Psoas muscle (tissue), 8 donors: ENCODE data around the gene ALKBH5. TPM values are rescaled to one million over a fixed set of nuclear protein-coding genes. Genes with fewer than 3 reads are reported as not detected.

Experiments
- ATAC-seq, 4 donors: fragments of 200-7000 bp; cut with Tn5 transposase; one replicate each; pipeline ENCODE4 v1.9.1; 2020; ENCODE audit warnings: moderate library complexity in 3 of 4, mild to moderate bottlenecking in 2 of 4
- DNase-seq, 2 donors: peaks; one replicate each; pipeline ENCODE4 v3.0.0-alpha.2; 2020
- H3K27ac ChIP-seq: fragments of 200-600 bp; one replicate; pipeline ENCODE4 v1.8.0; 2022
- H3K27me3 ChIP-seq, 3 donors: fragments of 200-600 bp in 1 of 3; one replicate each; pipeline versions ENCODE4 v1.6.1 to v1.8.0; 2013 to 2022; ENCODE audit warnings: low read length in 2 of 3, mild to moderate bottlenecking in 2 of 3, moderate library complexity in 1 of 3; ENCODE audit not compliant: insufficient read depth in 3 of 3
- H3K36me3 ChIP-seq, 2 donors: fragments of 200-600 bp in 1 of 2; one replicate each; pipeline versions ENCODE4 v1.6.1 to v1.8.0; 2013 to 2022; ENCODE audit warnings: low read depth in 1 of 2, mild to moderate bottlenecking in 1 of 2, moderate library complexity in 1 of 2; ENCODE audit not compliant: insufficient read depth in 1 of 2
- H3K4me1 ChIP-seq: fragments of 200-600 bp; one replicate; pipeline ENCODE4 v1.8.0; 2022
- H3K4me3 ChIP-seq: fragments of 200-600 bp; one replicate; pipeline ENCODE4 v1.8.0; 2022; ENCODE audit warnings: mild to moderate bottlenecking
- H3K9me3 ChIP-seq: fragments of 200-600 bp; one replicate; pipeline ENCODE4 v1.8.0; 2022
- WGBS, 3 donors: extraction: QIAGEN DNeasy Blood & Tissue Kit; methylation state at CpG; one replicate each; pipeline versions ENCODE4 v1.1.6 to v1.1.7; 2013; 5-methylcytosine and 5-hydroxymethylcytosine counted together
- intact Hi-C, 2 donors: fragments of 100-400 bp; cut with DNase I; formaldehyde crosslinking; loops; one replicate each; pipeline versions ENCODE4 v1.11.0 to v1.14.2; 2022
- polyA plus RNA-seq, 3 donors: library from polyadenylated mRNA; stranded (reverse); fragments of 200-250 nt; gene quantifications; one replicate each; pipeline ENCODE4 v1.2.3, GENCODE V29; 2013
- total RNA-seq, 4 donors: library from RNA; stranded (reverse); fragmentation: NEBNext Ultra II Directional in 2 of 4; extraction: Animal tissue kit (Norgen Biotek cat#: 25700) in 2 of 4; gene quantifications; one replicate each; pipeline versions ENCODE4 v1.2.1 to v1.2.4, GENCODE V29; 2021 to 2023
- TF ChIP-seq, protein P1 (sequence below): fragments of 200-600 bp; IDR thresholded peaks from one replicate; pipeline ENCODE4 v1.8.0; 2022; ENCODE audit warnings: antibody characterized with exemption
- donor health status: healthy with polysubstance abuse.
- donor health status: DM: no; HTN: no; CAD: no; lungs with moderate emphysema.
- donor health status: Bipolar disorder and iron deficiency.
- donor health status: healthy.
- donor health status: DM: yes; HTN: yes; CAD: no.
- donor health status: DM: no; HTN: no; CAD: no.
- donor health status: DM: no; HTN: no; CAD: no.
- donor health status: DM: yes; HTN: yes; CAD: no.

The ALKBH5 gene
- total and polyA plus RNA-seq, 7 donors, result 91.7 to 235 (median 206) TPM

DNA sequence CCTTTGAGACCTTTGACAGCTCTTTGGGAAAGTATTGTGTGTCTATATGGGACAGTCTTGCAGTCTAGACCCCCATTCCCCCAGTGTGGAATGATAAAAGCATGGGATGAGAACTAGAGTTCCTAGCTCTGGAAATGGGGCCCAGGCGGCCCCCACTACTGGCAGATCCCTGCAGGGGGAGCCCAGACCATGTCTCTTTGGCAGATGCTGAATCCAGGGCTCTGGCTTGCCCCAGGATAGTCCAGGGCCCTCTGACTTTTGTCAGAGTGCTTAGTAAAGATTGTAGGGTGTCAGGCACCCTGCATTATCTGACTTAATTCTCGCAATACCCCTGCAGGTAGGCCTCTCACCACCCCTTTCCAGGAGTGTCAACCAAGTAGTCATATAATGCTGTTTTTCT lies 8.3 kb downstream of the ALKBH5 start:
- no peak for DNase-seq
- 80 to 90% (median 84%) methylated on average over 2 of the region's 2 CpGs for WGBS, 3 donors
- peaks cover 92% of the 10 kb centered on the region for H3K4me1 ChIP-seq
- peak in 2 of 4 donors; percentile 29 to 34 for ATAC-seq
- peaks cover 8 to 43% of the 10 kb centered on the region in 2 donors for H3K36me3 ChIP-seq
- intact Hi-C loops, result no loop called here
- TF ChIP-seq, protein P1, sequence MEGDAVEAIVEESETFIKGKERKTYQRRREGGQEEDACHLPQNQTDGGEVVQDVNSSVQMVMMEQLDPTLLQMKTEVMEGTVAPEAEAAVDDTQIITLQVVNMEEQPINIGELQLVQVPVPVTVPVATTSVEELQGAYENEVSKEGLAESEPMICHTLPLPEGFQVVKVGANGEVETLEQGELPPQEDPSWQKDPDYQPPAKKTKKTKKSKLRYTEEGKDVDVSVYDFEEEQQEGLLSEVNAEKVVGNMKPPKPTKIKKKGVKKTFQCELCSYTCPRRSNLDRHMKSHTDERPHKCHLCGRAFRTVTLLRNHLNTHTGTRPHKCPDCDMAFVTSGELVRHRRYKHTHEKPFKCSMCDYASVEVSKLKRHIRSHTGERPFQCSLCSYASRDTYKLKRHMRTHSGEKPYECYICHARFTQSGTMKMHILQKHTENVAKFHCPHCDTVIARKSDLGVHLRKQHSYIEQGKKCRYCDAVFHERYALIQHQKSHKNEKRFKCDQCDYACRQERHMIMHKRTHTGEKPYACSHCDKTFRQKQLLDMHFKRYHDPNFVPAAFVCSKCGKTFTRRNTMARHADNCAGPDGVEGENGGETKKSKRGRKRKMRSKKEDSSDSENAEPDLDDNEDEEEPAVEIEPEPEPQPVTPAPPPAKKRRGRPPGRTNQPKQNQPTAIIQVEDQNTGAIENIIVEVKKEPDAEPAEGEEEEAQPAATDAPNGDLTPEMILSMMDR, result peak; percentile 15
- no peak overlapping the region for H3K4me3 ChIP-seq
- no peaks in the 10 kb centered on the region for H3K9me3 ChIP-seq
- peak overlapping the region; percentile 96 for H3K27ac ChIP-seq
- no peaks in the 10 kb centered on the region for H3K27me3 ChIP-seq

DNA sequence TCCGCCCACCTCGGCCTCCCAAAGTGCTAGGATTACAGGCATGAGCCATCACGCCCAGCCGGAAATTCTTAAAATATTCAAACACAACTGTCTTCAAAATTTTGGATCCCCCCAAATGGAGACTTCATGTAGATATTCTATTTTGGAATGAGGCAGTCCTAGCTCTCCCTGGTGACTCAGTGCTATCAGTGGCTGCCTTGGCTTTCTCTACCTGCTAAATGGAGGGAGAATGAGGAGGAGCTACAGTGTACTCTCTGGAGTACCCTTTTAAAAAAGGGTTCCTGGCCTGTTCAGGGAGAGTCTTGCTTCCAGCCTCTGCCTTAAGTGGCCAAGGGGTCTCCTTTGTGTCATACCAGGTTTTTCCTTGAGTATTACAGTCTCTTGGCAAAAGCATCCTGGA lies 10.8 kb downstream of the ALKBH5 start:
- H3K9me3 ChIP-seq, result no peaks in the 10 kb centered on the region
- peak overlapping the region; percentile 70 for H3K27ac ChIP-seq
- no peak overlapping the region for H3K4me3 ChIP-seq
- peaks cover 90% of the 10 kb centered on the region for H3K4me1 ChIP-seq
- intact Hi-C loops, result no loop called here
- DNase-seq (no peak), ATAC-seq (peak; percentile 42 to 68 (median 51))
- 70 to 89% (median 73%) methylated on average over 4 of the region's 4 CpGs for WGBS, 3 donors
- H3K27me3 ChIP-seq, result no peaks in the 10 kb centered on the region
- peaks cover 5 to 48% of the 10 kb centered on the region in 2 donors for H3K36me3 ChIP-seq
- TF ChIP-seq, protein P1, result no peak

DNA sequence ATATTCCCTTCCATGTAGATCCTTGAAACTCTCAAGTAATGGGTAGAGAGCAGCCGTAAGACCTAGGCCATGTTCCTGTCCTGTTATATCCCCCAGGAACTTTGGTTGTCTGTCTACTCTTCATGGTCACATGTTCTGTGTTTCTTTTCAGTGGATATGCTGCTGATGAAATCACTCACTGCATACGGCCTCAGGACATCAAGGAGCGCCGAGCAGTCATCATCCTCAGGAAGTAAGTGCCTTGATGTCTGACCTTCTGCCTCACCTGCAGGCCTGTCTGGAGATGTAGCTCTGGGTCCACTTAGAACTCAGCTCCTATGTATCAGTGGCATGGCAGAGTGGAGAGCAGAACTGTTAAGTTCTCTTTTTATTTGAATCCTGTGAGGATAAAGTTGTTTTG lies 11.2 kb downstream of the ALKBH5 start:
- H3K9me3 ChIP-seq, result no peaks in the 10 kb centered on the region
- H3K4me3 ChIP-seq, result no peak overlapping the region
- intact Hi-C loops, result no loop called here
- H3K27ac ChIP-seq, result peak overlapping the region; percentile 70
- peaks cover 86% of the 10 kb centered on the region for H3K4me1 ChIP-seq
- TF ChIP-seq, protein P1, result no peak
- 58 to 75% (median 60%) methylated on average over 4 of the region's 4 CpGs for WGBS, 3 donors
- H3K27me3 ChIP-seq, result no peaks in the 10 kb centered on the region
- peaks cover 5 to 51% of the 10 kb centered on the region in 2 donors for H3K36me3 ChIP-seq
- DNase-seq, result no peak
- no peak for ATAC-seq

DNA sequence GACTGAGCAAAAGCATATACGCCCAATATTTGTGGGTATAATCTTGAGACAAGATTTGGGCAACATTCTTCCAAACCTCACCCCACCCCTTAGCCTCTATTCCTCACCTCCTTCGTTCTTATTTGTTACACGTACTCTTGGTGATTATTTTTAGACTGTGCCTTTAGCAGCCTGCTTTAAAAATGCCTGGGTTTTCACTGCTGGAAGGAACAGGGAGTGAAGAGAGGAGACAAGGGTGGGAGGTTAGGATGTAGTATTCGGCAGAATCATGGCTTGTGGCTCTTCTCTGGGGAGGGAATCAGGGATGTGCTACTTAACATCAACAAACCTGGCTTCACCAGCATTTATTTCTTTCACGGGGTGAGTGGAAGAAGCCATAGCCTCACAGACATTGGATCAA lies 11.6 kb downstream of the ALKBH5 start:
- H3K4me3 ChIP-seq, result no peak overlapping the region
- no peak for DNase-seq
- H3K36me3 ChIP-seq, result peaks cover 5 to 51% of the 10 kb centered on the region in 2 donors
- no peak for ATAC-seq
- H3K27ac ChIP-seq, result no peak overlapping the region
- H3K4me1 ChIP-seq, result peaks cover 82% of the 10 kb centered on the region
- intact Hi-C loops, result no loop called here
- no peaks in the 10 kb centered on the region for H3K27me3 ChIP-seq
- H3K9me3 ChIP-seq, result no peaks in the 10 kb centered on the region
- TF ChIP-seq, protein P1, result no peak
- WGBS, 3 donors, result 61 to 80% (median 65%) methylated on average over 5 of the region's 5 CpGs

DNA sequence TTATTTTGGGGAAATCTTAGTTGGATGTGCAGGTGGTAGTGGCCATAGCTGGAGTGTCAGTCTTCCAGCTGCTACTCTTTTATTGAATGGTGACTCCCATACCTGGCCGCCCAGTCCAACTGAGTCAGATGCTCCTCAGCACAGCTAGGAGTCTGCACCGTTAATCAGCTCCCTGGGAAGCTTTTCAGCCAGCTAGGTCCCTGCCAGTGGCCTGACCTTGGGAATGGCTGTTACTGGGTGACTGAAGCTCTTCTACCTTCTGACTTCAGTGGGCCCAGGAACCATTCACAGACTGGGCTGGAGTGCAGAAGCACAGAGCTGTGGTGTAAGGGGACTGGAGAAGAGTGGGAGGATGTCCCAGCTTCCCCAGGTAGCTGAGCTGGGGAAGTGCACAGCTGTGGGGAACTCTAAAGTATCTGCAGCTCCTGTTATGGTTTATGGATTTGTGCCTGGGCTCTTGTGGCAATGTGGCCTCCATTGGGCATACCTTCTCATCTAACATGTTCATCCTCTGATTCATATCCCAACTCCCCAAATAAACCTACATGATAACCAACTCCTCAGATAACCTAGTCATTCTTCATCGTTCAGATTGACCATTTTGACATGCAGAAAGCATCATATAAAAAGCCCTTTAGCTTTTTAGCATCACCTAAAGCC lies 14.0 kb downstream of the ALKBH5 start:
- no peaks in the 10 kb centered on the region for H3K9me3 ChIP-seq
- peak overlapping the region; percentile 64 for H3K27ac ChIP-seq
- peaks cover 76% of the 10 kb centered on the region for H3K4me1 ChIP-seq
- 57 to 70% (median 62%) methylated on average over 3 of the region's 3 CpGs for WGBS, 3 donors
- peak; percentile 37 to 74 (median 52) for ATAC-seq
- TF ChIP-seq, protein P1, result no peak
- DNase-seq, result no peak
- H3K27me3 ChIP-seq, result no peaks in the 10 kb centered on the region
- H3K4me3 ChIP-seq, result peak overlapping the region; percentile 22
- intact Hi-C loops, result no loop called here
- H3K36me3 ChIP-seq, result peaks cover 5 to 65% of the 10 kb centered on the region in 2 donors
